DOHH2 (cell line): ENCODE measurements around the gene OTUD6A.

Experiments used
- EZH2phosphoT487 ChIP-seq: fragments of 200-600 bp; sonication (generic); IDR thresholded peaks from 2 replicates; pipeline ENCODE4 v1.6.1; 2017; ENCODE audit warnings: borderline replicate concordance, mild to moderate bottlenecking, antibody characterized with exemption, low read length, moderate library complexity, mixed read lengths
- TF ChIP-seq, protein P1 (sequence below): fragments of 200-600 bp; sonication (generic); IDR thresholded peaks from one replicate; pipeline ENCODE4 v1.5.1; 2014; ENCODE audit warnings: antibody characterized with exemption, mild to moderate bottlenecking, low read depth, low read length; ENCODE audit not compliant: poor library complexity, severe bottlenecking

DNA sequence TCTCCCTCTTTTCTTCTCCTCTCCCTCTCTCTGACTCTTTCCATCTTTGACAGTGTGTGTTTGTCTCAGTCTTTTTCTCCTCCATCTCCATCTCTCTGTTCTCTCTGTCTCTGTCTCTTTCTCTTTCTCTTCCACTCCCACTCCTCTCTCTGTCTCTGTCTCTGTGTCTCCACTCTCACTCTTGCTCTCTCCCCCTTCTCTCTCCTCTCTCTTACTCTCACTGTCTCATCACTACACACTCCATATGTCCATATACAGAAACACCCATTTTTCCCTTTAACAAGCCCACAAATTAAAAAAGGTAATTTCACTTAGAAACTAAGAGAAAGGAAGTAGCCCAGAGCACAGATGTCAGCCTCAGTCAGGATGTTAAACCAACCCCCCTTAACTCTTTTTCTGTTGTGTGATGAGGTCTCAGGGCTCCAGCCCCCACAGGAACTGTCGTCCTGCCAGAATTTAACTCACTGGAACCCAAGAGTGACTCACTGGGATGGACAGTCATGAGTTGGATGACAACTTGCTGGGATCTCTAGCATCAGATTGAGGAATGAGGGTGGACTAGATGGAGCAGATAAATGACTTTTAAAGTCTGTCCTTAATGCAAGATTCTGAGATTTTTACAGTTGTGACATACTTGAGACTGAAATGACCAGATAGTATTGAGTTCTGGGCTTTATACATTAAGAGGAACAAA lies 27.5 kb downstream of the OTUD6A start:
- TF ChIP-seq, protein P1, sequence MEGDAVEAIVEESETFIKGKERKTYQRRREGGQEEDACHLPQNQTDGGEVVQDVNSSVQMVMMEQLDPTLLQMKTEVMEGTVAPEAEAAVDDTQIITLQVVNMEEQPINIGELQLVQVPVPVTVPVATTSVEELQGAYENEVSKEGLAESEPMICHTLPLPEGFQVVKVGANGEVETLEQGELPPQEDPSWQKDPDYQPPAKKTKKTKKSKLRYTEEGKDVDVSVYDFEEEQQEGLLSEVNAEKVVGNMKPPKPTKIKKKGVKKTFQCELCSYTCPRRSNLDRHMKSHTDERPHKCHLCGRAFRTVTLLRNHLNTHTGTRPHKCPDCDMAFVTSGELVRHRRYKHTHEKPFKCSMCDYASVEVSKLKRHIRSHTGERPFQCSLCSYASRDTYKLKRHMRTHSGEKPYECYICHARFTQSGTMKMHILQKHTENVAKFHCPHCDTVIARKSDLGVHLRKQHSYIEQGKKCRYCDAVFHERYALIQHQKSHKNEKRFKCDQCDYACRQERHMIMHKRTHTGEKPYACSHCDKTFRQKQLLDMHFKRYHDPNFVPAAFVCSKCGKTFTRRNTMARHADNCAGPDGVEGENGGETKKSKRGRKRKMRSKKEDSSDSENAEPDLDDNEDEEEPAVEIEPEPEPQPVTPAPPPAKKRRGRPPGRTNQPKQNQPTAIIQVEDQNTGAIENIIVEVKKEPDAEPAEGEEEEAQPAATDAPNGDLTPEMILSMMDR = no peak
- TF ChIP-seq EZH2phosphoT487 = no peak
